ENCODE data around the gene CEP55. TPM values are rescaled to one million over a fixed set of nuclear protein-coding genes. Genes with fewer than 3 reads are reported as not detected.

Gene CEP55
- total and polyA plus RNA-seq, 11 donors: 0.19 to 7.3 (median 0.73) TPM; not detected in 5

DNA sequence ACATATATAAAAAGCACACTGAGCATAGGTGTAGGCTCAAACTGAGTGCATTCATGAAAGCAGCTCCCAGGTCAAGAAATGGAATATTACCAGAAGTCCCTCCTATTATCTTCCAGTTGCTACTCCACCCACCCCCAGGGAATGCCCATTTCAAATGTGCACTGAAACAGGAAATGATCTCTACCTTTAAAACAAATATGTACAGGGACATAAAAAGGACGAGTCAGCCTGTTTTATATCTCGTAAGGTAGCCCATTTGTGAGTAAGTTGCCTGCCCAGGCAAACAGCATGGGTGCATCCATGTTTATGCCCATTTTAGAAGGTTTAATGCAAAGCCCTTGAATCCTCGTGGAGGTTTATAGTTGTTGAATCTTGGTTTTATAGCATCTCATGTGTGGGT is 80.5 kb downstream of the CEP55 start:
- 63 to 74% (median 66%) methylated on average over 3 of the region's 3 CpGs for WGBS, 4 donors
- peaks cover 0 to 14% (median 0%) of the 10 kb centered on the region in 9 donors for H3K27me3 ChIP-seq
- TF ChIP-seq POLR2A (IDR thresholded peaks at IDR 0.05) (no peak), CTCF (IDR thresholded peaks at IDR 0.05) (no peak)
- no peaks in the 10 kb centered on the region for H3K36me3 ChIP-seq
- ATAC-seq: no peak
- H3K4me3 ChIP-seq: no peak overlapping the region
- peaks cover 0 to 19% (median 0%) of the 10 kb centered on the region in 12 donors for H3K4me1 ChIP-seq
- DNase-seq: no peak
- peaks cover 0 to 10% (median 0%) of the 10 kb centered on the region in 12 donors for H3K9me3 ChIP-seq
- no peak overlapping the region for H3K27ac ChIP-seq
- intact Hi-C loops (cut with DNase I): no loop called here

DNA sequence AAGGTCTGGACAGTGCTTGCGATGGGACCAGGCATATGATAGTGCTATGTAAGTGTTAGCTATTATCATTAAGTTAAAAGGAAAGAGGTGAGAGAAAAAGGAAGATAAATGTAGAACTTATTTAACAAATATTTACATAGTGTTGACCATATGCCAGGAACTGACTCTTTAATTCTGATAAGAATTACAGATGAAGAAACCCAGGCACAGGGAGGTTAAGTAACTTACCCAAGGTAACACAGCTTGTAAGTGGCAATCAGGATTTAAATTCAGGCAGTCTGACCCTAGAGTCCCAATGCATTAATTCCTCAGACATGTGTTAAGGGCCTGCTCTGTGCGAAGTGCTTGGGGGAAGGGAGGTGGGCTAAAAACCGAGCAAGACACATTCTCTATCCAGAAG is 81.2 kb downstream of the CEP55 start:
- intact Hi-C loops (cut with DNase I): no loop called here
- H3K27ac ChIP-seq: no peak overlapping the region

More for the DNA sequence above, 81.2 kb downstream of the CEP55 start:
- Histone ChIP-seq H3K4me3 (no peak overlapping the region), H3K4me1 (peaks cover 0 to 13% (median 0%) of the 10 kb centered on the region in 12 donors), H3K9me3 (peaks cover 0 to 10% (median 0%) of the 10 kb centered on the region in 12 donors), H3K36me3 (no peaks in the 10 kb centered on the region), H3K27me3 (peaks cover 0 to 12% (median 0%) of the 10 kb centered on the region in 9 donors)
- ATAC-seq (no peak), DNase-seq (no peak)
- WGBS, 4 donors: 83 to 91% (median 86%) methylated on average over 3 of the region's 3 CpGs
- TF ChIP-seq POLR2A (IDR thresholded peaks at IDR 0.05): no peak
- TF ChIP-seq CTCF (IDR thresholded peaks at IDR 0.05): no peak

Other genes with a start within 250 kb of the CEP55 start
- gene MYOF, start 14.3 kb upstream of the CEP55 start, total RNA-seq: 10 to 100 TPM; 16.0 to 64.5 (median 37.2) TPM
- 10 to 100 TPM; 13.2 to 14.7 TPM for gene MYOF, start 14.3 kb upstream of the CEP55 start, polyA plus RNA-seq
- gene FFAR4, start 70.1 kb downstream of the CEP55 start, total RNA-seq: 1 to 10 TPM in 1 of 9 donors, under 1 TPM in 4, not detected in 4; 0.06 to 1.7 (median 0.19) TPM
- gene FFAR4, start 70.1 kb downstream of the CEP55 start, polyA plus RNA-seq: under 1 TPM; 0.08 to 0.11 TPM
- gene RBP4, start 104.6 kb downstream of the CEP55 start, total RNA-seq: 10 to 100 TPM in 2 of 9 donors, 1 to 10 TPM in 3, under 1 TPM in 3, not detected in 1; 0.35 to 63.4 (median 1.5) TPM
- 10 to 100 TPM in 1 of 2 donors, 1 to 10 TPM in 1; 5.5 to 19.5 TPM for gene RBP4, start 104.6 kb downstream of the CEP55 start, polyA plus RNA-seq
- gene PDE6C, start 115.9 kb downstream of the CEP55 start, total RNA-seq: not detected
- not detected for gene PDE6C, start 115.9 kb downstream of the CEP55 start, polyA plus RNA-seq
- 10 to 100 TPM in 6 of 9 donors, 1 to 10 TPM in 3; 5.0 to 20.4 (median 12.2) TPM for gene FRA10AC1, start 206.0 kb downstream of the CEP55 start, total RNA-seq
- 10 to 100 TPM in 1 of 2 donors, 1 to 10 TPM in 1; 8.4 to 16.5 TPM for gene FRA10AC1, start 206.0 kb downstream of the CEP55 start, polyA plus RNA-seq